ENCODE data around the gene MAP3K12.
"Not testable (repeated sequence)": the region's sequence is repeated elsewhere in the genome, so short reads cannot be mapped to it uniquely, and the experiment has no call there.

MAP3K12 gene

DNA sequence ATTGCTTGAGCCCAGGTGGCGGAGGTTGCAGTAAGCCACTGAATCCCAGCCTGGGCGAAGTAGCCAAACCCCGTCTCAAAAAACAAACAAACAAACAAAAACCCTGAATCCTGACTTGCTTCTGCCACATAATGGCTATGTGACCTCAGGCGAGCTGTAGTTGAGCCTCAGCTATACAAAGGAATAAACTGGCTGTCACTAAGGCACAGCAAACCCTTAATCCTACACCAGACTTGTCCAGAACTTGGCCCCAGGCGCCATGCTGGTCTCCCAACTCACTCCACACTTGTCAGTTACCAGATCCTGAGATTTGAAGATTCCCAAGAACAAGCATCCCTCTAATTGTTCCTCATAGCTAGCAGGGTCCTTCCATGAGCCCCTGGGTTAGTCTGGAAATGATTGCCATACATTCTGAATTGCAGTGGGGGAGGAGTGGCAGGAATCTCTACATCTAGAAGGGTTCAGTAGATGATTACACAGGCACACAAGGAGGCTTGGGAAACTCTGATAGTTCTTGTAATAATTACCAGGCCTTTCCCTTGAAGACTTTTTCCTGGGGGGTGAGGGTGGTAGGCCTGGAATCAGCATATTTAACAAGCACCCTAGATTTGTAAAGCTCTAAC, 9.9 kb downstream of the MAP3K12 start:
- no peak for DNase-seq

DNA sequence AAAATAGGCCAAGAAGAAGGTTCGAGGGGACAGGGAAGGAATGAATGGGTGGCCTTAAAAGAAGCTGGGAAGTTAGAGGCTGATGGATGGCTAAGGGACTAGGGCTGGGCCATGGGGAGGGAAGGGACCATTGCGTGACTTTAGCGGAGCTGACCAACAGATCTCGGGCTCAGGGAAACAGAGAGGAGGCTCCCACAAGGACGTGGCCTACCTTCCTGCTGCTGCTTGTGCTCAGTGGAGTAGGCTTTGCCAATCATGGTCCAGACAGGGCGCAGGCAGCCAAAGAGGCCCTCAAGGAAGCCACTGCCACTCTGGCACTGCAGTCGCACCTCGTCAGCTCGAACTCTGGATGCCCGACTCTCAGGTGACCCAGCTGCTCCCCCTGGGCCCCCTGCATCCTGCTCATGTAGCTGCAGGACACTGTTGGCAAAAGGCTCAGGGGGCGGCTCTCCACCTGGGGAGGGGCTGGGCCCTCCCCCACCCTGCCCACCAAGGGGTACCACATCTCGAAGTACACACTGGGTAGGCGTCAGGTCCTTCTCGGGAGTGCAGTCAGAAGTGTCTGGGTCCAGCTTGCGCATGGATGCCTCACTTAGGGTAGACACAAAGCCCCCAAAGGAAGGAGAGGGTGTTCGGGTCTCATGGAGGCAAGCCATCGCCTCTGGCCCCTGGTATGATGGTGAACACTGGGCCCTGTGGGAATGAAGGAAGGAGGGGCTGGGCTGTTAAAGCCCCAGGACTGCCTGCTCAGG, 12.3 kb downstream of the MAP3K12 start:
- DNase-seq = no peak

DNA sequence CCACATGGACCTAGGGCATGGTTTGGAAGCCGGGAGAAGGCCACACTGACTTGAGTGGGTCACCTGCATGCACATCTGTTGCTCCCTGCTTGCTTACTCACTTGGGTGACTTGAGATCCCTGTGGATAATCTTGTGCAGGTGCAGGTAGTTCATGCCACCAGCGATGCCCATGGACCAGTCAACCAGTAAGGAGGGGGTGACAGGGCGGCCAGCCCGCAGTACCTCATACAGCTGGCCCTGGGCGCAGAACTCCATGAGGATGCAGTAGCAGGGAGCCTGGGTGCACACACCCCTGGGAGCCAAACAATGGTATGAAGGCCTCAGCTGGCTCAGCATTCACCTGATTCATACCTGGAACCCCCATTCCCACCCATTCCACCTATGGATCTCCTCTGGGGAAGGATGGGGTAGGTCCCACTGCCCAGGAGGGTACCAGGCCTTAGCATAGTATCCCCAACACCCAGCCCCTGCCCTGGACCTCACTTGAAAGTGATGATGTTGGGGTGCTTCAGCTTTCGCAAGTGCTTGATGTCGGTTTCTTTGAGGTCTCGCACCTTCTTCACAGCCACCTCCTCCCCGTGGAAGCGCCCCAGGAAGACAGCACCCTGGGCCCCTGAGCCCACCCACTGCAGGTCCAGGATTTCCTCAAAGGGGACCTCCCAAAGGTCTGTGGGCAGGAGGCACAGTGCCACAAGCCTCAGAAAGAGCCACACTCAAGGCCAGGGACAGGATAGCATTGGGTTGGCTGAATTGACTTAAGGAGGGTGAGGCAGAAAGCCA, 13.1 kb downstream of the MAP3K12 start:
- no peak for DNase-seq

DNA sequence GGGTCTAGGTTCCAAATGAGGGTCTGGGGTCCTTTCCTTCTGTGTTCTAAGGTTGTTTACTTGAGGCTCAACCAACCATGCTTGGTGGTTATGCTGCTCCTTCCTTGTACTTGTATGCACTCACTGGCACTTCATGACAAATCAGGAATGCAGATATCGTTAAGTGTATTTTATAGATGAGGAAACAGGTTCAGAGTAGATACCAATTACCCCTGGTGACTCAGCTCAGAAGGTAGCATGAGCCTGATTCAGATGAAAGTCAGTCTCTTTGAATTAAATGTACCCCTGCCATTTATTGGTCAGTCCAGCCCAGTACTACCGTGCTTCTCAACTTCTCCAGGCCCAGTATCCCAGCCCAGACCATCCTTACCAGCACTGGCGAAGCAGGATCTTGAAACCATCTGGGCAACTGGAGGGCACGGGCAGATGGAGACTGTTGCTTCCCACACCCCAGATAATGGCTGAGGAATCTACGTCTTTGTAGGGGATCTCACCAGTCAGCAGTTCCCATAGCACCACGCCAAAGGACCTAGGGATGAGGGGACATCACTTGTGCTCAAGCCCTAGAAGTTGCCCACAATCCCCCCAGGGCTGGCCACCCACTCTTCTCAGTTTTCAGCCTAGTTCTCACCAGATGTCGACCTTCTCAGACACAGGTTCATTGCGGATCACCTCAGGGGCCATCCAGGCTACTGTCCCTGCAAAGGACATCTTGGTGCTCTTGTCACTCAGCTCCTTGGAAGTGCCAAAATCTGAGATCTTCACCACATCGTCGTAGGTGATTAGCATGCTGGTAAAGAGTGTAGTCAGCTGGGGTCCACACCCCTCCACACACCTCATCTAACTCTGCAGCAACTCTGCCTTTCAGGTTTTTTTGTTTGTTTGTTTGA, 14.3 kb downstream of the MAP3K12 start:
- DNase-seq = no peak

DNA sequence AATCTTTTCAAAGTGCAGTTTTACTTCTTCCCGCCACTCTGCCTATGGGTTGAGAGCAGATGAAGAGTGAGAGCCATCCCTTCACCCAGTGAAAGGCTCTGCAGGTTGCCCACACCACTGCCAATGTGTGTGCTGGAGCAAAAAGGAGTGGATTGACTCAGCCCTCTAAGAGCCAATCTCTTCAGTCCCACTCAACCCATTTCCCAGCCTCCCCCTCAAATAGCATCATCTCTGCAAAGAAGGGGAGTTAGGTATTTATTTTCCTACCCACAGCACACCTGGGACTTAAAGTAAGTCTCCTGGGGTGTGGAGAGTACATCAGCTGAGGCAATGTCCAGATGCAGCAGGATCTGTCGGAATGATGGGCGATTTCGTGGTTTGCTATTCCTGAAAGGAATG, 15.3 kb downstream of the MAP3K12 start:
- DNase-seq = no peak

DNA sequence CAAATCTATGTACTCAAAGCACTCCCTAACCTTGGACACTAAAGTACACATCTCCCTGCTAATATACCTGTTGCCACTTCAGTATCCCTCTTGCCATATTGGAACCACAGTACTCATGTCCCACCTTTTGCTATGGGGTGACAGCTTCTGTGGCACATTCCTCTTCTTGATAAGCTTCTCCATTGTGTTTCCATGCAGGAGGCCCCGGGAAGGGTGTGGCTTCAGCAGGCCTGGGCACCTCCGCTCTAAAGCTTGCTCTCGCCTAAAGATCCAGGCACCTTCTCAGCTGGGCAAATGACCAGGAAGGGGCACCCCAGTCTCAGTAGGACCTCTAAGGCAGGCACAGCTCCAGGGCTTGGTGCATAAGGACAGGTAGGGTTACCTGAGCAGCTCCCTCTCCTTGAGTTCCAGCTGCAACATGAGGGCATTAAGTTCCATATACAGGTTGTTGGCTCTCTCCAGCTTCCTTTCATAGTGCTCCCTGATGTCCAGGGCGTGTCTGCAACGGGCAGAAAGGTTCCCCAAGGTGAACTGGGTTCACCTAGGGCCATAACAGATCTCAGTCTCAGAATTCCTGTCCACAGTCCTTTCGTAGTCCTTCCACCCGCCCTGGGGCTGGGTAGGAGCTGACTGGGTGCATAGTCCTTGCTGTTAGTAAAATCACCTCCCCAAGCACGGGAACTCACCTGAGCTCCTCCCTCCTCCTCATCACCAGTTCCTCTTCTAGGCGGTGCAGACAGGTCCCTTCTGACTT, 15.9 kb downstream of the MAP3K12 start:
- no peak for DNase-seq

DNA sequence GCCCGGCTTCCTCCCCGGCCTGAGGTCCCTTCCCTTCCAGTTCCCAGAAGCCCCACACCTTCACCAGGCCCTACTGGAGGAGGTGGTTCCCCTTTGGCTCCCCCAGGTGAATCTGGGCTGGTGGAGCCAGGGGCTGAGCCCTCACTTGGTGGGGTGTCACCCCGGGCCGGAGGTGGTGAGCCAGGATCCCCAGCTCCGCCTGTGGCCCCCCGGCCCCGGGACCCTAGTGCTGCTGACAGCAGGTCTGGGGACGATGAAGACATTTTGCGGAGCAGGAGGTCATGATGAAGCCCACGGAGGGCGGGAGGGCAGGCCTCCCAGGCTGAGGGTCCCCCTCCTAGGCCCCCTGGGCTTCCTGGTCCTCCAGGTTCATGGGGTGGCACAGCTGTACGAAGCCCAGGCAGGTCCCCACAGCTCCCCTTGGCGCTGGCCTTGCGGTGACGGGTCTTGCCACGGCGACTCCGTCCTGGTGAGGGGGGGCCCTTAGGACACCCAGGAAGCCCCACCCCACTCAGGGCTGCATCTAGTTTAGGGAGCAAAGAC, 16.6 kb downstream of the MAP3K12 start:
- DNase-seq = no peak

DNA sequence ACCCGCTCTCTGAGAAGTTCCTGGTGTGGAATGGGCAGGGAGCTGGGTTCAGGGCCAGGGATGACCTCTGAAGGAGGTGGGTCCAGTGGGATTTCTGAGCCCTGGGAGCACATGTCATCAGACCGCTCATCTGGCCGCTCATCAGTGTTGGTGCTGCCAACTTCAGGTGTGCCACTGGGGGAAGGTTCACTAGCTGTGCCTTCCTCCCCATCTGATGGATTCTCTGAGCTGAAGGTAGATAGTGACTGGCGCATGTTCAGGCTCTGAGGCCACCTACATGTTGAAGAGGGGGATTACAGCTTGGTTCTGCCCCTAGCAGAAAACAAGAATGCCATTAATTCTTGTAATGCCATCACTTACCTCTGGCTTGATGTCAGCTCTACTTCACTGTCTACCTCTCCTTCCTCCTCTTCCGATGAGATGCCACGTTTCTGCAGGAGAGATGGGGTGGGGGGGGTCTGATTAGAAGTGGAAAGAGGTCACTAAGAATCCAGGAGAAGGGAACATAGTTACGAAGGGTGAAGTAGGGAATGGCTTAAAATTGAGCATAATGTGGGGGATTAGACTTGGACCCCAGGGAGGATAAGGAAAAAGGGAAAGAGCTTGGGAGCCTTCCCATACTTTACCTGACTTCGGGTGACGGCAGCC, 17.2 kb downstream of the MAP3K12 start:
- no peak for DNase-seq

DNA sequence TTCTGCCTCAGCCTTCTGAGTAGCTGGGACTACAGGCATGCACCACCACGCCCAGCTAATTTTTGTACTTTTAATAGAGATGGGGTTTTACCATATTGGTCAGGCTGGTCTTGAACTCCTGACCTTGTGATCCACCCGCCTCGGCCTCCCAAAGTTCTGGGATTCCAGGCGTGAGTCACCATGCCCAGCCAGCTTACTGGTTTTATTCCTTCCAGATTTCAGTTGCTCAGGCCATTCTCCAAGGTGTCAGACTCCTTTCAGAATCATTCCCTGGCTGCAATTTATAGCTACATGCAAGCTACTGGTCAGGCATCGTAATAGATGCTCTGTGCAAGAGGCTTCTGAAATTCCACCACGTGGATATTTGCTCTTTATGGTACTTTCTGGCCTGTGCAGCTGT, 17.8 kb downstream of the MAP3K12 start:
- not testable (repeated sequence) for DNase-seq

DNA sequence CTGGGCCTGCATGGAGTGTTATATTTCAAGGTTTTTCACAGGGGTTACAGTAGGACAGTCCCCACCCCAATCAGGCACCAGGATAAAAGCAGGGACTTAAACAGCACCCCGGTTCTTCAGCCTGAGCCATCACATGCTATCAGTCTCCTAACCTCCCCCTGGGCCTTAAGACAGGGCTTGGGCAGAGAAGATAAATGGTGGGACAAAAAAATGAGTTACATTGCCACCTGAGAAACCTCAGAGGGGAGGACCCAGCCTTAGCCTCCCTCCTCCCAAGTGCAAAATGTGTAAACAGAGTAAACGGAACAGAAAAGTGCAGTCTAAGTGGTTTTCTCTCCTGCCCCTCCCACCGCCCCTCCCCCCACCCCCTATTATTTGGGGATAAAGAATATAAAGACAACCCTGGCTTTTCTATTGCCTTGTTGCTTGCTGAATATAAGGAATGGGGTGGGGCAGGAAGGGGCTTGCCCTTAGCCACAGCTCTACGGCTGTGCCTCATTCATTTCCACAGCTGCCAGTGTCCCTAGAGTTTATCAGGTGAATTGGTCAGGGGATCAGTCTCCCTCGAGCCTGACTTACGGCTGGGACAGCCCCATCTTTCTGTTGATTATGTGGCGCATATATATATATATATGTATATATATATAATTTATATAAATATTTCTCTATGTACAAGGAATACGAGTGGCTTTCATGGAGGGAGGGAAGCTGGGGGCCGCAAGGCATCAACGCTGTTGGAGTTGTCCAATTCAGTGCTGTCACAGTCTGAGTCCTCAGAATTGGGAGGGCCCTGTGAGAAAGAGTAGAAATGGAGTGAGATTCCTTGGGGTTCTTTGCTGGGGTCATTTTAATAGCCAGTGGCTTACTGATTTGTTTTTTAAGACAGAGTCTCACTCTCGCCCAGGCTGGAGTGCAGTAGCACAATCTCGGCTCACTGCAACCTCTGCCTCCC, 18.5 kb downstream of the MAP3K12 start:
- no peak for DNase-seq

DNA sequence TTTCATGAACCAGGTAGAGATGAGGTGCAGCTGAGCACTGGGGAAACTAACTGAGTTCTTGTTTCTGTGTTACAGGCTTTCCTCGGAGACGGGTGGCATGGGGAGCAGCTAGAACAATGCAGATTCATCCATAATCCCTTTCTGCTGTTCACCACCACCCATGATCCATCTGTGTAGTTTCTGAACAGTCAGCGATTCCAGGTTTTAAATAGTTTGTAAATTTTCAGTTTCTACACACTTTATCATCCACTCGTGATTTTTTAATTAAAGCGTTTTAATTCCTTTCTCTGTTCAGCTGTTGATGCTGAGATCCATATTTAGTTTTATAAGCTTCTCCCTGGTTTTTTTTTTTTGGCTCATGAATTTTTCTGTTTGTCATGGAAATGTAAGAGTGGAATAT, 19.9 kb downstream of the MAP3K12 start:
- no peak for DNase-seq

DNA sequence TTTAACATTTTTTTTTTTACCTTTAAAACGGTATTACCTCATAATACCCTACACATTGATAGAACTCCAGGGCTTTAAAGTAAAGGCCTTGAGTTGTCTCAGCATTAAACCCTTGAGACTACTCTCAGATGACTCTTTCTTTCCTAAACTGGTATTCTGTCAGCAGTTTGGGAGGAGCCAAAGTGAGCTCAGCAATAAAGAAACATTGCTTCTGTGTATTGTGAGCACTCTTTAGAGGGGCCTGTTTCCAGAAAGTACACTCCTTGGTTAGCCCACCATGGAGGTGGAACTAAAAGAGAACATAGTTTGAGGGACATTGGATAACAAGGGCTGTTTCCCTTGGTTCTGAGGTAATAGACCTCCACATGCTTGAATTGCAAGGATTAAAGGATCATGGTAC, 20.4 kb downstream of the MAP3K12 start:
- no peak for DNase-seq

DNA sequence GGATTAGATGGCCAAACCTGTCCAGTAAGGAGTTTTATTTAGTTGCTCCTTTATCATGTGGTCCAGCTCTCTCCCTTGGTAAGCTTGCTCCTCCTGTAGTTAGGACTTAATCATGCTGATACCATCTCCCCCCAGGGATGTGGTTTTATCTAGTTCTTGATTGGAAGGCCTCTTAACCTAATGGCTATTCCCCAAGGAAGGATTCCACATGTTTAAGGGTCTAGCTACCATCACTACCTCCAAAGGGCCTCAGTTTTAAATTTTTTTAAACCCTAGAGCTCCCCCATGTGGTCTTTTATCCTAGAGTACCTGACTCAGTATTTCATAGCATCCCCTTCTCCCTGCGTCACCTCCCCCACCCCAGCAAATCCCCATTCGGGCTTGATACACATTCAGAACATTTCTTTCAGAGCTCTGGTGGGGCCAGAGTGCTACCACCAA, 22.5 kb downstream of the MAP3K12 start:
- no peak for DNase-seq

DNA sequence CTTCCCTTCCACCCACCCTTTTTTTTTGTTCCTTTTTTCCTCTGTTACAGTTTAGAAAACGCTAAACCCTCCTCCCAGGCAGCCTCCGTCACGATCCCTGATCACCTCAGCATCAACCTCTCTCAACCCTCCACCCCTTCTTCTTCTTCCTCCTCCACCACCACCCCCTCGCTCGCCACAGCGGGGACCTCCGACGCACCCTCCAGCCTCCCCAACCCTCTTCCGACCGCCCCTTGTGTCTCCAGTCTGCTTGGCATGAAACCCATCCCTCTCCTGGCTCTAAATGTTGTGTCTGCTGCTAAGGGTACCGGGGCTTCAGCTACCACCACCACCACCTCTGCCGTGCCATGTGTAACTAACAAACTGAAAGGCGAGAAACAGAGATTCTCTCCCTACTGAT, 24.4 kb downstream of the MAP3K12 start:
- DNase-seq = no peak

DNA sequence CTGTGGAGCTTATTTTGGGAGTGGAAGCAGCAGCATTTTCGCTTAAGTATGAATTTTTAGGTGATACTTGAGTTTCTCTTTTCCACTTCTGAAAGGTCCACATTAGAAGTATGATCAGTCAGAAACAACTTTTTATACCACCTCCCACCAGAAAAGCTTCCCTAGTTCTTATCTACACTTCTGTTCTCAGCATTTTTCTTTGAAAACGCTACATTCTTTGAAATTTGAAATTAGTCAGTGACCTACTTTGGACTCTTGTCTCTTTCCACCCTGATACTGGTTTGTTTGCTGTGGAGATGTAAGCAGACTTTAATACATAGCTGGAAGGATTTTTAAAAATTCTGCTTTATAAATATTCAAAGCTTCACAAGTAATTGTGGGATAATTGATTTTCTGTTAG, 25.2 kb downstream of the MAP3K12 start:
- DNase-seq = no peak

DNA sequence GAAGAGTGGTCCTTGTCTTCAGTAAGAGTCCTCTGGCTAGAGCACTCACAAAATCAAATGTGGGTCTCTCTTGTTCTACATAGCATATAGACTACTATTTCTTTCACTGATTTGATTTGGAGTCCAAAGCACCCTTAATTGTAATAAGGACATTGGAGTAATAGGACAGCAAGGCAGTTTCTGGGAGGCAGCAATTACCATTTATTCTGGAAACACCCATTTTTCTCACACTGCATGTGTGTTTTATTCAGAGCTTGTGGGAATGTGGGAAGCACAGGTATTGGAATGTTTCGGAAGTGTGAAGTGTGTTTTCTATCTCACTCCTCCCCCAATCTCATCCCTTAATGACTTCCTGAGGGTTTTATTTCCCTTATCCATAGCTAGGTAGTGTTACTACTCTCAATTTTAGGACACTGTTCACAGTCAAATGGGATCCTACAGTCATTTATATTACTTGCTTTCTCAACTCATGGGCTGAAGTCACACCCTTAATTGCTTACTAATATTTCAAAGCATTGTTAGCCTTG, 27.1 kb downstream of the MAP3K12 start:
- no peak for DNase-seq

DNA sequence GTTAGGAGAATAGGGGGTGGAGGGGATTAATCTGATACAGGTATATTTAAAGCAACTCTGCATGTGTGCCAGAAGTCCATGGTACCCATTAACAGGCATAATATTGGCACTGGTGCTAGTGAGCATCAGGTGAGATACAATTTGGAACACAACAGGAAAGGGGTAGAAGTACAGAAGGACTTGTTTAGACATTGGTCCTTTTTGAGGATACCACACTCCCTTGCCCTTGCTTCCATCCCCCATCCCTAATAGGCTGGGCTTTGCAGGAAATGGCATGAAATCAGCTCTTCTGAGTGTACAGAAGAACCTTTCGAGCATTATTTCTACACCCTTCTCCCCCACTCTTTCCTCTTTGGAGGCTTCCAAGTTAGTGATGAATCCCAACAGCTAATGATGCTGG, 31.0 kb downstream of the MAP3K12 start:
- DNase-seq = no peak

DNA sequence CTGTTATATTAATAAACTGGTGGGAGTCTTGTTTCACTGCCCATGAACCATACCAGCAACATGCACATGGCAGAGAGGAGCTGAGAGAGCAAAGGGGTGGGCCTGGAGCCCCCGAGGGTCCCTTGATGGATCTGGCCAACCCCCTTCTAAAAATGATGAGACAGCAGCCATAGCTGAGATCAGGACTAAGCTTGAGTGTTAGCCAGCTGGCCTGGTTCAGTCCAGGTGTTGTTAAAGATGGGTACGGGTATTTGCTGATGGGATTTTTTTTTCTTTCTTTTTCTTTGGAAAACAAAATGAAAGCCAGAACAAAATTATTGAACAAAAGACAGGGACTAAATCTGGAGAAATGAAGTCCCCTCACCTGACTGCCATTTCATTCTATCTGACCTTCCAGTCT, 31.4 kb downstream of the MAP3K12 start:
- DNase-seq = no peak

DNA sequence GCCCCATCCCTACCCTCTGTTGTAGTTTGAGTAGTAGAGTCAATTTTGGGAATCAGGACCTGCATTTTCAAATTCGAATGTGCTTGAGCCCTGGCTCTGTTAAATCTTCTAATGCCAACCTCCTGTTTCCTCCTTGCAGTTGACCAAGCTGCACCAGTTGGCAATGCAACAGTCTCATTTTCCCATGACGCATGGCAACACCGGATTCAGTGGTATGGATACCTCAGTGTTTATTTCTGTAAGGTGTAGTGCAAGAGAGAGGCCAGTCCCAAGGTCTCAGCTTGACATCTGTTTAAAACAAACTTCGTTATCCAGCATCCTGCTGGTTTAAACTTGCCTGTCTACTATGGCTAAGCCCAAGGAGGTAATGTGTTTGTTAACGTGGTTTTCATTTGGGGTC, 32.2 kb downstream of the MAP3K12 start:
- DNase-seq = no peak

DNA sequence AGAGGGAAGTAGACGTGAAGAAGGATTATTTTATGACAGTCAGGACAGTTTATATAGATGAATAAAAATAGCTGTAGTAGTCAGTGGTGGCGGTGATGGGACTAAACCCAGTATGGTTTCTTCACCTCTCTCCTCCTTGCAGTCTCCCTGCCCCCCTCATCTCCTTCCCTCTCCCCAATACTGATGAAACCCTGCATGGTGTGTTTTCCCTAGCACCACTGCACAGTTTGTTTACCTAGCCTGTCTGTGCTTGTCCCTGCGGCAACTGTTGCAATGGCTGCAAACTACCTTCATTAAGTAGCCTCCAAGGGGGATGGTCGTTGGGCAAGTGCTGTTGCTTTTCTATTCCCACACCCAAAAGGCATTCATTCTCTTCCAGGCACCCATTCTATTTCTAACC, 32.6 kb downstream of the MAP3K12 start:
- no peak for DNase-seq
